HG03159 (cell line): ENCODE results near the gene PSMC6.

Experiments used
- ATAC-seq: cut with Tn5 transposase; IDR thresholded peaks from one replicate; pipeline ENCODE4 v1.9.1; 2021; ENCODE audit warnings: mild to moderate bottlenecking, moderate library complexity; ENCODE audit not compliant: unreplicated experiment

PSMC6 gene

DNA sequence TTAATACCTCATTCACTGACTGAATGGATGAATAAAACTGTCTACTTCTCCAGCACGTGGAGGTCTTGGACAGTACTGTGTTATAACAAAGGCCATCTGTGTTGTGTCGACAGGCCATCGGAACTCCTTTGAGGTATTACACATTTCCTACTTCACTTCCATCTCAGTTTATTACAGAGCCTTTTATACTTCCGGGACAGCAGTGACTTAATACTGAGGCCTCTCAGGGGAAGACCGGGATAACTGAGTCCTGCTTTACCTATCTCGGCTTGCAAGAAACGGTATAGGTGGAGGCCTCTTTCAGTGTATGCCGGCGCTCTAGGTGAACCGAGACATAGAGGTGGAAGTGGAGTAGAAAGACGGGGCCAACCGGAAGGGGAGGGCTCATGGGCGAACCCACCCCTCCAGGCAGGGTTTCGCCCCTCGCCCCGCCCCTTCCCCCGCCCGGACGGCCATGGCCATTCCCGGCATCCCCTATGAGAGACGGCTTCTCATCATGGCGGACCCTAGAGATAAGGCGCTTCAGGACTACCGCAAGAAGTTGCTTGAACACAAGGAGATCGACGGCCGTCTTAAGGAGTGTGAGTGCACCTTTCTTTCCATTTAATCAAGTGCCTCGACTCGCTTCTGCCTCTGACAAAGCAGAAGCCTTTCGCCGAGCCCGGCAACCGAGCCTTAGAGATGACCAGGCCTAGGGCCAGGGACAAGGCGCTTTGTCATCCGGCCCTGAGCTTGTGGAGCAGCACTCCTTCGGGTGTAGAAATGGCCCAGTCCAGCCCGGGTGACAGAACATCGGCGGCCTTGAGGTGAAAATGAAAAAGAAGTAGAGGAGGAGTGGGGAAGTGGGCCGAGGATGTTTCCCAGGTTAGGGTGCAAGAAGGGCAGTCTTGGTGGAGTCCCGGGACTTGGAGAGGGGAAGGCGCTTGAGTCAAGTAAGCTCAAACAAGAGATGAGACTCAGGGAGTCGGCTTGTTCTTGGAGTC is at the start of gene PSMC6:
Gene PSMC6 (plus strand): TSS at position 477 of the 983 bp plus-strand sequence. CDS start 20 bp downstream, at position 497.
- peak; percentile 98 for ATAC-seq

DNA sequence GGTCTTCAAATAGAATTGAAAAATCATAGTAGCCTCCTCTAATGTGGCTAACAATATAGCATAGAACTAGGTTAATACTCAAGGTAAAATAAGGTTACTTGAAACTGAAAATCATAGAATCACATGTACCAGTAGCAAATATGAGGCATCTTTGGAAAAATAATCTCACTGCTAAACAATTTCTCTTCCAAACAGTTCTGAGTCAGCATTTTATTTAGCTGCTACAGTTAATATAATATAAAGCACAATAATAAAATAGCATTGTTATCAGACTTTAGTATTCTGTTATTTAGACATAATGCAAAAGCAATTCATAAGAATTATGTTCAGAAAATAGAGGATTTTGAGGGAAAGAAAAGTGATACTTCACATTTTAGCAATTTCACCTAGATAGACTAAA is 46.7 kb upstream of the PSMC6 start:
- ATAC-seq = no peak

DNA sequence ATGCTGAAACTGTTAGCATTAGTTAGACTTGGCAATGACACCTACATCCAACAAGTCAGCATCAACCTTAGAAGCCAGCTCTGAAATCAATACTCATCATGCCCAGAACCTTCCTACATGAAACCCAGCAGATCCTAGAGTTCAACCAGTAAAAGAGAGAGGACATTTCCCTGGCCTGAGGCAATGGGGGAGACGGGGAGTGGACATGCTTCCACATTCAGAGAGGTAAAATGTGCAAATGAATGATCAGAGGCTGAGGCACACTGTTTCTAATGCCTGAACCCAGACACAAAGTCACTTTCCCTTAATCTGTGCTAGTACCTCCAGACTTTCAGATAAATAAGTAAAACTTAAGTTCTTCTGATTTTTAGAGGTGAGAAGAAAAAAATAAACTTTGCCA is 46.2 kb upstream of the PSMC6 start:
- ATAC-seq = no peak

DNA sequence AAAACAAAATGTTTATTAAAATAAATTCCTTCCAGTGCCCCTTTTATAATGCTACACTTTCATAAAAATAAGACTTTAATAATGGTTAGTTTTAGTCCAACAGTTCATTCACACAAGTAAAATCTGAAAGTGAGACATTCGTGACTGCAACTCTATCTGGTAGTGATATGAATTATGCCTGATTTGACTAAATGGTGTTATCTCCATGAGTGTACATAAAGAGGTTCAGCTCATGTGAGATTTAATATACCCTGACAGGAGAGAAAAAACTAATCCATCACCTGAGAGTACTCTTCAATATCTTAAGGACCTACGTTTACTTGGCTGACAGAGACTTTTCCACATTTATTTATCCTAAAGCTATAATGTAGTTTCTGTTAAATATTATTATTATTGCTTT is 45.7 kb upstream of the PSMC6 start:
- ATAC-seq = no peak

DNA sequence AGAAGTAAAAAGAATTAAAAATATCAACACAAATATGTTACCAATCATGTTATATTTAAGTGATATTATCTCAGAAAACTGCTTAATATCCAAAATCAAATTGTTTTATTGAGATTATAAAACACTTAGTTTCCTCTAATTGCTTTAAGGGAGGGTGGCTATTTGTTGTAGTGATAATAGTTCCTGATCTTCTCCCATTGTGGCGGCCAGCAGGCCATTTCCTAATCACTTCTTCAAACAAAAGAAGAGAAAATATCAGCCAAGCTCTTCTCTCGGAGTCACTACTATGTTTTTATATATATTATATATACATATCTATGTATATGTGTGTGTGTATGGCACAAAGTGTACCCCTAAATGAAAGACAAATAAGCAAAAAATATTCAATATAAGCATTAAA is 43.1 kb upstream of the PSMC6 start:
- ATAC-seq = no peak

DNA sequence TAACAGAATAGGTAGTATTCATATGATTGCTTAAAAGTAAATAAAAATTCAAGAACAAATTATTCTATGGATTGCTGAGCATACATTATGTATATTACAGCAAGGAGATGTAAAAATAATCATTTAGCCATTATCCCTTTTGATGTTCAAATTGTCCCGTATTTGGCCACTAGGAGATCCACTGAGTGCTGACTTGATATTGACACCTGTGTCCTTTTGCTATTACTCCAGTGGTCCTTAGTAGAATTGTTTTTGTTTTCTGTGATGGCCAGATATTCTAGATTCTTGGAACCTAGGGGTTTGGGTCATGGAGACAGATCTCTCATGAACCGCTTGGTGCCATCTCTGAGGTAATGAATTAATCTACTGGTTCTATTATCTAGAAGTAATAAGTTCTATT is 28.4 kb upstream of the PSMC6 start:
- ATAC-seq = no peak

DNA sequence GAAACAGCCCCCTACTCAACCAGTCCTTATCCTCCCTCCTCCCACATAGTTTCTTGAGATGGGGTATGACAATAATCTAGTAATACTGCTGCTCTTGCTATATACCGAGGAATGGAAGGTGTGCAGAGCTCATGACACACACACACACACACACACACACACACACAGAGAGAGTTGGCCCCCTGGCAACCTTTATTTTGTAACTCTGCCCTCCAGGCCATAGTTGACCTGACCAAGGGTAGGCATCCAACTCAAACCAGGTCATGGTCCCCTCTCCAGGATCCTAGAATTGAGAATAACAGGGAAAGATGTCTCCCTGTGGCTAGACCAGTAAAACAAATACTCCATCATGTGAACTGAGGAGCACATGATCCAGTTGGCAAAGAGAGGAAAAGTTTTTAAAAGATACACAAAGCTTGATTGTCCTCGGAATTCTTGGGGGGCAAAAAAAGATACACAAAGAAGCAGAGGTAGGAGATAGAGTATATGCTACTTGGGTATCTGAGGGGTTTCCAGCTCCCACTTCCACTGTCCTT is 22.9 kb upstream of the PSMC6 start:
- no peak for ATAC-seq

DNA sequence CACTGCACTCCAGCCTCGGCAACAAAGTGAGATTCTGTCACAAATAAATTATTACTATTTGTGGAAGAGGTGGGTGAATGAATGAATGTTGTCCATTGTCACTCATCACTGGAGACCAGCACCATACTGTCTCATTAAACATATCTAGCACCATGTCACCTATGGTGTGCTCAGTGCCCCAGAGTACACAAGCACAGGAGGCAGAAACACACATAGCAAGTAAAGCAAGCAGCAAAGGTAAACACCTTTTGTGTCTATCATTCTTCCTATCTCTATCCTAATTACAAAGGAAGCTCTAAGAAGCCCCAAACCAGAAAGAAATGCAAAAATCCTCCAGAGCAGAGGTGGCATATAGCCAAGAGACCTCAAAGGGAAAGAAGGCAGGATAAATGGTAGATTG is 20.8 kb upstream of the PSMC6 start:
- no peak for ATAC-seq

DNA sequence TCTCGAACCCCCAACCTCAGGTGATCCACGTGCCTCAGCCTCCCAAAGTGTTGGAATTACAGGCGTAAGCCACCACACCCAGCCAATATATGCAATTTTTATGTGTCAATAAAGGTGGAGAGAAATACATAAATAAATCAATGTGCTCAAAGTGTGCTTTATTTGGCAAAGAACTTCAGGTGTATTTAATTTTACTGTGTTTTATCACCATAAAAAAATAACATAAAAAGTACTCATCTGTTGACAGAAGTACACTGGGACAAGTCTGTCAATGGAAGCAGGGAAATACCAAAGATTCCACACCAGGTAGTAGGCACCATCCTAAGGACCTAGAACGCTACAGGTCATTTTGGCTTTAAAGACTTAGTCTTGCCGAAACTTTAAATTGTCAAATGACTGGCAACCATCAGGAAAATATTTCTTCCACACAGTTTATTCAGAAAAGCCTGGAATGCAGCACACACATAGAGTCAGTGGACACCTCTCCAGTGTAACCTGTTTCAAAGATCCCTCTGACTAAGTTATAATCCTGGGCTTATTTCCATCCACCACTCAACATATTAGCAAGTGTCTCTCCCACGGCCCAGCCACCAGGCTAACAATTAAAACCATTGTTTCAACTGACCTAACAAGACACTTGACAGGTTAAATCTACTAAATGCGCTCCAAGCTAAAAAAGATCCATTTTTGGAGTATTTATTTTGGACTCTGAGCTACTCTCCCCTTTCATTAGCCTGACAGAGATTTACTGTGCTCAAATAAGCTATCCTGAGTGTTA is 15.8 kb upstream of the PSMC6 start:
- no peak for ATAC-seq

DNA sequence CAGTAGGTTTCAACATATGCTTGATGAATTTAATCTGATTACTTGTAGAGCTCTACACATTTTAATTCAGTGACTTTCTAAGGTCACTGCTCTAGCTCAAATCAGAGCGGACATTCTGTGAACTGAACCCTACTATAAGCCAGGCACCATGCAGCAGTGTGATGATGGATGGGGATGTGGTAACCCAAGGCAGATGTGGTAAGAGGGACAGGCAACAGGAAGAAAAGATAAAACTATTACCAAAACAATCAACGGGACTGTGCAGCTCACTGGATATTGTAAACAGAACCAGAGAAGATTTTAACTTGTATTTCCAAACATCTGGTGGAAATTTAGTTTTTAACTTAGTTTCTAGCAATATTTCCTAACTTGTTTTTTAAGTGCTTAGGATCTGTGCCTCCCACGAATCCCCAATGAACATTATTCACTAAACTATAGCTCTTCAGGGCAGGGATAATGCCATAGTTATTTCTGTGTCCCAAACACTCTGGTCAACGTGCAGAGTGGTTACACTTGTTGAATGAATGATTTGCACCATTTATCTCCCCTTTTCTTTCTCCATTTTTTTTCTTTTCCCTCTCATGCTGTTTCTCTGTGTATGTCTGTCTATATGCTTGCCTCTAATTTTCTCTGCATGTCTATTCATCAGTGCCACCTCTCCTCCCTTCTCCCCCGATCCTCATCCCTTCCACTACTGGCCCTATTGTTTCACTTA is 14.6 kb upstream of the PSMC6 start:
- no peak for ATAC-seq

DNA sequence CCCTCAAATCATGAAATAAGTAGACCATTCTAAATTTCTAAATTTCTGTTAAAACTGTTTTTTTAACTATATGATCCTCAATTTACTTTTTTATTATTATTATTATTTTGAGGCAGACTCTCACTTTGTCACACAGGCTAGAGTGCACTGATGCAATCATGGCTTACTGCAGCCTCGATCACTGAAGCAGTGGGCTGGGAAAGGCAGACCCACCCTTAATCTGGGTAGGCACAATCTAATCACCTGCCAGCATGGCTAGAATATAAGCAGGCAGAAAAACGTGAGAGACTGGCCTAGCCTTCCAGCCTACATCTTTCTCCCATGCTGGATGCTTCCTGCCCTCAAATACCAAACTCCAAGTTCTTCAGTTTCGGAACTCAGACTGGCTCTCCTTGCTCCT is 14.0 kb upstream of the PSMC6 start:
- no peak for ATAC-seq

DNA sequence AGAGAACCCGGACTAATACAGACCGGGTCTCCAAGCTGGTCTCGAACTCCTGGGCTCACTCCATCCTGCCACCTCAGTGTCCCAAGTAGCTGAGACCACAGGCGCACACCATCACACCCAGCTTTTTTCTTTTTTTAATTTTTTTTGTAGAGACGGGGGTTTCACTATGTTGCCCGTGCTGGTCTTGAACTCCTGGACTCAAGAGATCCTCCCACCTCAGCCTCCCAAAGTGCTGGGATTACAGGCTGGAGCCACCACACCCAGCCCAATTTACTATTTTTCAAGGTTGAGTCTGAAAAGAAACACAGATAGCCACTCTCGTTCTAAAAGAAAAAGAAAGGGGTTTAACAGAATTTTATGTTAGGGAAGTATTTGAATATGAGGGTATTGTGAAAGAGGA is 13.5 kb upstream of the PSMC6 start:
- ATAC-seq = no peak

DNA sequence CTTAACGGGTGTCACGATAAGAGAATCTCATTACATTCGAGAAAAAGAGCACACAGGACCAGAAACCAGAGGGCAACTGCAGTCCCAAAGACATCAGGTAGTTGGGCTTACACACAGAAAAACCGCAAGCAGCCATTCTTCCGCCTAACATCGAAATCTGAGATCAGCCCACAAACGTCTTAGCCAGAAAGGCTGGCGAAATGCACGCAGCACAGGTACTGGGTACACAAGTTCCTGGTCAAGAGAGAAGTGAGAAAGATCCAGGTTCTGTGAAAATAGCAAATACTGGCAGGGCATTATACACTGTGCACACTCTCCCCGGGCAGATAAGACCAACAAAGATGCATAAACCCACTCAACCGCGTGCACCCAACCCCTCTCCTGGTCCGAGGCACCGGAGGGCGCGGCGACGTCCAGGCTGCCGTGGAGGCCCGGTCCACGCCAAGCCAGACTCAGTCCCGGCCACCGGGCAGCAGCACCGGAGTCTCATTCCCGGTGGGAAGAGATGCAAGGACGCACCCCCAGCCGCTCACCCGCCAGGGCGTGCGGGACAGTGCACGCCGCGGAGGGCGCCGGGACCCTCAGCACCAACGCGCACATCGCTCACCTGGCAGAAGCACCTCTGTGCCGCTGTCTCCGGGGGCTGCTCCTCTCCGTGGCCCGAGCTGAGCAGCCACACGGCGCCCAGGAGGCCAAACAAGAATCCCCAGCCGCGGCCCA is 12.1 kb upstream of the PSMC6 start:
- ATAC-seq = peak; percentile 60

DNA sequence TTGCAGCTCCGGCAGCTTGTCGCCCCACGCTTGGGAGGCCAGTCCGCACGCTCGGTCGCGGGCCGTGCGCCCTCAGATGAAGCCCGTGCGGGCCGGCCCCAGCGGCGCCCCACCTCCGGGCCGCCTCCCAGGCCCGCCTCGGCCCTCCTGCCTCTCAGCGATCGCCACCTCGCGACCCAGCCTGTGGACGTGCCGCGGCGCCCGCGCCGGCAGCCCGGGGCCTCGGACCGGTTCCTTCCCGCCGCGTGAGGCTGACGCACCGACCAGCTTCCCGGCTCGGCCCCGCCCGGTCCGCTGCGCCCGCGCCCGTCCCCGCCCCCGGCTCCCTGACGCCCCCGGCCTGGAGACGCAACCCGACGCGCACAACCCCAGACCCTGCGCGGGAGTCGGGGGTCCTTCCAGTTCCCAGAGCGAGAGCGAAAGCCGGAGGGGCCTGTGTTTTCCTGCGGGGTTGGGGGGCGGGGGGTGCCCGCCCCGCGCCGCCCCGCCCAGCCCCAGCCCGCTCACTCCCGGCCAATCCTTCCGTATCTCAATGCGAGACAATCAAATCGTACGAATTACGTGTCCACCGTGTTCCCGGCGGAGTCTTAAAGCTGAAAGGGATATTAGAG is 11.4 kb upstream of the PSMC6 start, which contains the start of gene ERO1A:
Gene ERO1A (minus strand): TSS at position 78 of the 611 bp plus-strand sequence. CDS start 77 bp downstream, at position 1.
- peak; percentile 59 for ATAC-seq

DNA sequence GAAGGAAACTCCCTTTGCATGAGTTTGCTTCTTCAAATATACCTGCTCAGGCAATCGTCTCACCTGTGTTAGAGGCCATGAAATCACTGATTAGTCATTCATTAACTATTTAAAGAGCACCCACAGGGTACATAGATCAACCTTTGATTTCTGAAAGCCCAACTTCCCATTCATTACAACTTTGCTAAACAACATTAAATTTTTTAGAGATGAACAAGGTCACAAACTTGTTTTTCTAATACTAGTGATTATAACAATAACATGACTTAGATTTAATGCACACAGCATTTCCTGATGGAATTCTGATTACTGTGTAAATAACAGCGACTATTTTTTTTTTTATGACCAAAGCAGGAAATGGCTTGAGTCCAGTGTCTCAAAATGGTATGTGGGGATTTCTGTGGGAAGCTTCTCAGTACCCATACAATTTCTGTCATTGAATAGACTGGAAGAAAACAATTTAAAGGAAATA is 6.3 kb upstream of the PSMC6 start:
- no peak for ATAC-seq

DNA sequence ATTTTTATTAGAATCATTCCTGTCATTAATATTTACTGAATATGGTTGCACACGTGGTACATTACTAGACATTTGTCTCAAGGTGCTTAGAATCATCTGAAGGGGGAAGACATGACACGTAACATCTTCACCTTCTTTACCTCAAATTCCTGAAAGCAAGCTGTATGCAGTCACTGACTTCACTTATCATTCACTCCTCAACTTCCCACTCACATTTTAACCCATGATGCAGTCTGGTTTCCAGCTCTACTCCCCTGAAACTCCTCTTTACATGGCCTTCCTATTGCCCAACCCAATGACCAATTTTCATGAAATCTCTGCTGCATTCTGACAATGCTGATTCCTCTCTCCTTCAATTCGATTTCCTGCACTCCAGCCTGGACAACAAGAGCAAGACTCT is 5.8 kb upstream of the PSMC6 start:
- no peak for ATAC-seq

DNA sequence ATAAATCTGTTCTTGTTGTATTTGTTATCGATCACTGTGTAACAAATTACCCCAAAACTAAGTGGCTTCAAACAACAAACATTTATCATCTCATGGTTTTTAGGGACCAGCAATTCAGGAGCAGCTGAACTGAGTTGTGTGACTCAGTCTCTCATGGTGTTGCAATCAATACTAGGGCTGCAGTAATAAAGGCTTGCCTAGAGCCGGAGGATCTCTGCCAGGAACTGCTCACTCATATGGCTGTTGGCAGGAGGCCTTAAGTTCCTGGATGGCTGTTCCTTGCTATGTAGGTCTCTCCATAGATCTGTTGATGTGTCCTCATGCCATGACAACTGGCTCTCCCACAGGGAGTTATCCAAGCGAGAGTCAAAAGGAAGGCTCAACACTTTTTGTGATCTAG is 3.8 kb upstream of the PSMC6 start:
- no peak for ATAC-seq

DNA sequence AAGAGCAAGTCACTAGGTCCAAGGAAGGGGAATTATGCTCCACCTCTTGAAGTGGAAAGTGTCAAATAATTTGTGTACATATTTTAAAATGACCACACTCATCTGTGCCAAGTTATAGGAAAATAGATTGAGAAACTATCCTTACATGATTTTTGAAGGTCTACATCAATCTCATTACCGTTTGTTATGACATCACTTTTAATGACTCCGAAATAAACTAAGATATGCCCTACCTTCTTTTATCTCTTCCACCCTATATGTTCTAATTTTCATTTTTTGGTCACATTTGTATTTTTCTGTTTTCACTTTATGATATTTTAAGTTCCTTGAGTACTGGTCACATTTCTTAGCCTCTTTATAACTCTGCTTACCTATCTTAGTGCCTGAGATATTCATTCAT is 3.3 kb upstream of the PSMC6 start:
- no peak for ATAC-seq

DNA sequence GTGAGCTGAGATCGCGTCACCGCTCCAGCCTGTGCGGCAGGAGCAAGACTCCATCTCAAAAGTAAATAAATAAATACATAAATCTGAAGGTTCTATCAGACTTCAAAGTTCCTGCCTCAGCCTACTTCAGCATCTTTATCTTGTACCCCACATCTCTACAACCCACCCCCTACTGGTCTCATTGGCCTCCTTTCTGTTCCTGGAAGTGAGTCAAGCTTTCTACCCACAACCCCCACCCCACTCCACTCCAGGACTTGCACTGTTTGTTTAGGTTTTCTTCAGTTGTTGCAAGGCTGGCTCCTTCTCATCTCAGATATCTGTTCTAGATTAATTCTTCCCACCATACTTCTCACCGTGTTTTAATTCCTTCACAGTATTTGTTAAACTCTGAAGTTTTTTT is 714 bp upstream of the PSMC6 start:
- no peak for ATAC-seq

DNA sequence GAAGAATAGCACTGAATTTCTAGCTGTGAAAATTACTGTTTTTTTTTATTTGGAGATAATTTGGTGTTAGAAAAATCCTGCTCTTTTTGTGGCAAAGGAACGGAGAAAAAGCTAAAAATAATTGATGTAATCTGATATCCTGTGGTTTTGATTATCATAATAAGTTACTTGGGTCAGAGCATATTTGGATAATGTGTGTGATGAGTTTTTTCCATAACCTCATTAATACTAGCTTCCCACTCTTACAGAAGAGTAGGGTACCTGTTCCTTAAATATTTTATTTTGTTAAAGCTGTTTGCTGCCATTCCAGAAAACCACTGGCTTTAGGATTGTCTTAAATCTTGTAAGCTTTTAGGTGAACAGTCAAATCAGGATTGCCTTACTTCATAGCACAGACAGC is 4.7 kb downstream of the PSMC6 start:
- ATAC-seq = no peak
